Measurements from ENCODE around the gene SPAG16.

Gene SPAG16

GRCh38 chr2:214103276-214104001, 819.2 kb downstream of the SPAG16 start:
- no peak overlapping the region for H3K4me3 ChIP-seq (ENCODE audit: low read depth, low read length)
- DNase-seq (ENCODE audit: low read depth), result no peak
- TF ChIP-seq CTCF (IDR thresholded peaks at IDR 0.05; ENCODE audit: control insufficient read depth, extremely low read depth, insufficient read depth), result no peak

GRCh38 chr2:214104219-214104618, 820.0 kb downstream of the SPAG16 start:
- no peak for TF ChIP-seq CTCF (IDR thresholded peaks at IDR 0.05; ENCODE audit: control insufficient read depth, extremely low read depth, insufficient read depth)
- DNase-seq (ENCODE audit: low read depth), result no peak
- H3K4me3 ChIP-seq (ENCODE audit: low read depth, low read length), result no peak overlapping the region

GRCh38 chr2:214104967-214105366, 820.7 kb downstream of the SPAG16 start:
- TF ChIP-seq CTCF (IDR thresholded peaks at IDR 0.05; ENCODE audit: control insufficient read depth, extremely low read depth, insufficient read depth), result no peak
- no peak for DNase-seq (ENCODE audit: low read depth)

GRCh38 chr2:214107726-214108125, 823.5 kb downstream of the SPAG16 start:
- no peak for TF ChIP-seq CTCF (IDR thresholded peaks at IDR 0.05; ENCODE audit: control insufficient read depth, extremely low read depth, insufficient read depth)
- H3K4me3 ChIP-seq (ENCODE audit: low read depth, low read length), result no peak overlapping the region
- no peak for DNase-seq (ENCODE audit: low read depth)

More at GRCh38 chr2:214104967-214105366, 820.7 kb downstream of the SPAG16 start:
- no peak overlapping the region for H3K4me3 ChIP-seq (ENCODE audit: low read depth, low read length)

GRCh38 chr2:214108598-214108997, 824.3 kb downstream of the SPAG16 start:
- H3K4me3 ChIP-seq (ENCODE audit: low read depth, low read length), result no peak overlapping the region
- TF ChIP-seq CTCF (IDR thresholded peaks at IDR 0.05; ENCODE audit: control insufficient read depth, extremely low read depth, insufficient read depth), result no peak
- DNase-seq (ENCODE audit: low read depth), result no peak

- DNase-seq (ENCODE audit: low read depth), result no peak
- H3K4me3 ChIP-seq (ENCODE audit: low read depth, low read length), result no peak overlapping the region
- TF ChIP-seq CTCF (IDR thresholded peaks at IDR 0.05; ENCODE audit: control insufficient read depth, extremely low read depth, insufficient read depth), result no peak
These were observed 832.8 kb downstream of the SPAG16 start for GRCh38 chr2:214117054-214117453.

GRCh38 chr2:214126135-214126534, 841.9 kb downstream of the SPAG16 start:
- no peak for DNase-seq (ENCODE audit: low read depth)
- TF ChIP-seq CTCF (IDR thresholded peaks at IDR 0.05; ENCODE audit: control insufficient read depth, extremely low read depth, insufficient read depth), result no peak
- H3K4me3 ChIP-seq (ENCODE audit: low read depth, low read length), result no peak overlapping the region

All from LNCaP clone FGC (cell line).